GM19438 (cell line): ENCODE measurements around the gene DGUOK.
A peak's percentile ranks its signal among the peaks of the same experiment; 100 is the strongest.
"Not testable (repeated sequence)": the region's sequence is repeated elsewhere in the genome, so short reads cannot be mapped to it uniquely, and the experiment has no call there.

ENCODE experiments used
- ATAC-seq: cut with Tn5 transposase; IDR thresholded peaks from one replicate; pipeline ENCODE4 v1.9.1; 2021; ENCODE audit warnings: low read depth; ENCODE audit not compliant: unreplicated experiment

The DGUOK gene

DNA sequence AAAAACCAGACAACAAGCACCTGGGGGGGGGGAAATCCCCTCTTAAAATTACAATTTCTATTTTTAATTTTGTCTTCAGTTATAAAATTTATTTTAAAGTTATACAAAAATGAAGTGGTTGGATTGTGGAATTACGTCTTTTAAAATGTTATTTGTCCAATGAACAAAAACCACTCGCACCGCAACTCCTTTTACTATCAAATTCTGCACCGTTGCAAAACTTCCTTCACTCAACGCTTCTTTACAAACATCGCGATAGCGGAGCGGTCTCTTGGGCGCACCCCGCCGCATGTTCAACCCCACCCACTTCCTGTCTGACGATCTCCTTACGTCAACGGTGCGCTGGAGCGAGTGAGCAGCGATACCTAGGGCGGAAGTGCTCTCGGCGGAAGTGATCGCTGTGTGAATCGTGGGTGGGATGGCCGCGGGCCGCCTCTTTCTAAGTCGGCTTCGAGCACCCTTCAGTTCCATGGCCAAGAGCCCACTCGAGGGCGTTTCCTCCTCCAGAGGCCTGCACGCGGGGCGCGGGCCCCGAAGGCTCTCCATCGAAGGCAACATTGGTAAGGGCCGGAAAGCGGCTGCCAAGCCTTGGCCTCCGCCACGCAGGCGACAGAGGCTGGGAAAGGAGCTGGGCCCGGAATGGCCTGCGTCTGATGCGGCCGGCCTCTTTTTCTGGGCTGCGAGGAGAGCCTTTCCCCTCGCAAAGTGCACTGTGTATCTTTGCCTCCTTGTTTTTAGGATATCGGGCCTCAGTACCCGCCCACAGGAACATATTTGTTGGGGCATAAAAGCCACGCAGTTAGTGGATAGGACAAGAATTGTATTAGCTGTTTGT lies at the start of gene DGUOK:
Gene DGUOK (plus strand): TSS at position 388 of the 835 bp plus-strand sequence. CDS start 31 bp downstream, at position 419.
- peak; percentile 99 for ATAC-seq

DNA sequence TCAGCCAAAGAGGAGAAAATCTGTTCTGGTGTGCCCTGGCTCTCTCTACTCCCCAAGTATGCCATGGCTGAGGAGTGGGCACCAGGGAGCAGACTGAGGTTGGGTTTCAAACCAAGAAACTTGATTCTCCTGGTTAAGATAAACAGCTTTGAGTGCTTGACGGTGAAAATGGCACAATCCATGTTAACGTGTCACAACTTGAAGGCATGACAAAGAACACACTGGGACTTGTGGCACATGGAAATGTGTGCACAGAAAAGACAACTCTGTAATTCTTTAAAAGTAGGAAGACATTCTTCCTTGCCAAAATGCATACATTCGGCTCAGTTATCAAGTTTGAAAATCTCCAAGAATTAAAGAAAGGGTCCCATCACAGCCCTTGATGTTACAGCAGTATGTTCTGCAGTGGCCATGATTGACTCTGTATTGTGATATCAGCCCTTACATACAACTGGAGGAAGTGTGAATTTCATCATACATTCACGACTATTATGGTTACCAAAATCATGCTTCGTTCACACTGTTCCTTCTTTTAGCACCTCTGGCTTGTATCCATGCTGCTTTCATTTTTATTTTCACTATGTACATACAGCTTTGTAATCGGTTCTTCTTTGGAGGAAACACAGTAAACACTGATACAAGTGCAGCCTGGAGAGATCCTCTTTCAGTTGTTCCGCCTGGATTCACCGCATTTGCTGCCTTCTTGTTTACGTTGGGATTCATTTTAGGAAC lies 49.4 kb upstream of the DGUOK start:
- ATAC-seq = no peak

- ATAC-seq = not testable (repeated sequence)
Observed at GRCh38 chr2:73877984-73878383, 48.7 kb upstream of the DGUOK start.

GRCh38 chr2:73885406-73885805 lies 41.3 kb upstream of the DGUOK start:
- no peak for ATAC-seq

- ATAC-seq = no peak
Observed at GRCh38 chr2:73886357-73886756, 40.3 kb upstream of the DGUOK start.

- ATAC-seq = not testable (repeated sequence)
Observed at GRCh38 chr2:73887596-73888353, 38.9 kb upstream of the DGUOK start.

DNA sequence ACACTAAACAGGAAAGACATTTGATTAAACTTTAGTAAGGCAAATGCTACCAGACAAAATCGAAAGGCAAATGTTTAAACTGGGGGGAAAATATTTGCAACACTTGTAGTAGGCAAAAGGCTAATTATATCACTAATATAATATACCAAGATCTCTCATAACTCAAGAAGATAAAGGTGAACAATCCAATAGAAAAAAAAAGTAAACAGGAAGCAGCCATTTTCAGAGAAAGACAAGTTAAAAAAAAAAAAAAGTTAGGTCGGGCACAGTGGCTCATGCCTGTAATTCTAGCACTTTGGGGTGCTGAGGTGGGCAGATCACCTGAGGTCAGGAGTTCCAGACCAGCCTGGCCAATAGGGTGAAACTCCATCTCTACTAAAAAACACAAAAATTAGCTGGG lies 38.3 kb upstream of the DGUOK start:
- no peak for ATAC-seq

DNA sequence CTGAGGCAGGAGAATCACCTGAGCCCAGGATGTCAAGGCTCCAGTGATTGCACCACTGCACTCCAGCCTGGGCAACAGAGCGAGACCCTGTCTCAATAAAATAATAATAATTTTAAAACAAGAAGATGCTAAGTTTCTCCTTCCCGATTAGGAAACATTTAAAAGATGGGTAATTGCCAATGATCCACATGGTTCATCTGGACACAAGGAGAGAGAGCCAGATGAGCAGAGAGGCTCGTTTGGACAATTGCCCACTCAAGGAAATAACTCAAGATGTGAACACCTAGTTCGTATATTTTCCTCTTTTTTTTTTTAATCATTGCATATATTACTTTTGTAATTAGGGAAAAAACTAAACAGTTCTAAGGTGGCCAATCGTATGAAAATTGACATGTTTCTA lies 37.5 kb upstream of the DGUOK start:
- no peak for ATAC-seq

- ATAC-seq = no peak
Observed at GRCh38 chr2:73890301-73891092, 36.2 kb upstream of the DGUOK start.

DNA sequence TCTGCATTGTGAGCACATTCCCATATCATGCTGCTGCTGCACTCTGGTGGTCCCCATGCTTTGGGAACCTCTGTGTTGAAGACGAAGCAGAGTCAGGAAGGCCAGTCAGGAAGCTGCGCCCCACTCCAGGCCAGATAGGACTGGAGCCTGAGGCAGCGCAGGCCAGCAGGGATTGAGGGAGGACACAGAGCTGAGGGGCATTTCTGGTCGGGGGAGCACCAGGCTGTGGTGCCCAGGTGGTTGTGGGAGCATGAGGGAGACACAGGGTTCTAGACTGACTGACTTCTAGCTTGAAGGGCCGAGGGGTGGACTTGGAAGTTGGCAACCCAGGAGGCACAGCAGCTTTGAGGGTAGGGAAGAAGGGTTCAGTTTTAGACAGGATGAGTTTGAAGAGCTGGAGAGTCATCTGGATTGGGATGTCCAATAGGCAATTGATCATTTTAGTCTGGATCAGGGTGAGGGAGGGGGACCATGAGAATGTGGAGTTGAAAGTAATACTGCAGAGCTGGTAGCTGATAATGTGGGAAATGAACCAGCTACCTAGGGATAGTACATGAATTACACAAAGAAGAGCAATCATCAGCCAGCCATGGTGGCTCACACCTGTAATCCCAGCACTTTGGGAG lies 35.3 kb upstream of the DGUOK start:
- ATAC-seq = no peak

DNA sequence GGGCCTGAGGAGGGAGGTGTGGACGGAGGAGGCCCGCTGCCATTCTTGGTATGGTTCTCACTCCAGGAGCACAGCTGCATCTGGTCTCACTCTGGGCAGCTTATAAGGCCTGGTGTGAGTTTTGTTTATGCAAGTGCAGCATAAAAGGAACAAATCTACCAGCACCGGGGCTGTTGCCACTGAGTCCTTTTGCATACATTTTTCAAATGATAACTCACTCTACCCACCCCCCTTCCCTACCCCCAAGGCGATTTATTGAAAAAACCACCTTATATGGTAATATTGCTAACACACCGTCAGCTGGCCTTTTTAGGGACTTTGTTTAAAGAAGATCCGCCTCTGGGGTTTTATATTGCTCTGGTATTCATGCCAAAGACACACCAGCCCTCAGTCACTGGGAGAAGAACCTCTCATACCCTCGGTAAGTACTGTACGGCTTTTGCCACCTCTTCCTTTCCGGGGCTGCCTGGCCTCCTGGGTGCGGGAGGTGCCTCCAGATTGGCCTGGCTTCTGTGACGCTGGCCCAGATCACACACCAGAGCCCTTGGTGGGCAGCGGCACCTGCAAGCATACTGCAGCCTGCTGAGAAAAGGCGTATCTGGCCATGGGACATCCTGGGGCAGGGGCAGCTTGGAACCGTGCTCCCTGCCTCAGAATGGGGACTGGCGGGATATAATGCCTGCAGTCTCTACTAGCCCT lies 33.9 kb upstream of the DGUOK start, which contains the start of gene ACTG2:
Gene ACTG2 (plus strand): TSS at position 378 of the 699 bp plus-strand sequence. CDS start 8,304 bp downstream, outside the sequence.
- no peak for ATAC-seq

DNA sequence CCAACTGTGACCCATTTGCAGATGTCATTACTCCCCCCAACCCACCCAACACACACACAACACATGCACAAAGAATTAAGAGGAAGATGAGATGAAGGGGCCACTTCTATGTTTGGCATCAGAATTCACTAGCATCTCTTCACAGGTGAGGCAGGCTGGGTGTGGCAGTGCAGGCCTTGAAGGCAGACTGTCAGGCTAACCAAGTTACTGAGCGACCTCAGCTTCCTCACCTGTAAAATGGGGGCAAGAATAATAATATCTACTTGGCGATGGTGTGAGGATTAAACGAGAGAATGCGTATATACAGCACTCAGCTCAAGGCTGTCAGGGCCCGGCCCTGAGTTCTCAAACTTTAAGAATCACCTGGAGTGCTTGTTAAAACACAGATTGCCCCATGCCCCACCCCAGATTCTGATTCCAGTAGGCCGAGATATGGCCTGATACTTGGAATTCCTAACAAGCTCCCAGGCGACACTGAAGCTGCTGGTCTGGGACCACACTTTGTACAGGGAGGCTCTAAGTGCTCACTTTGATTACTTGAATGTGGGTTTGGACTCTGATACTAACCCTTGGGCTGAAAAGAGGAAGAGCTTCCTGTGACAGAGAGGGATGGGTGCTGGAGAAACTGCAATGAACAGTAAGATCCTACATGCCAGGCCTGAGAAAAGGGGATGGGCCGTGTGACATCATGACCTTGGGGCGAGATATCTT lies 32.8 kb upstream of the DGUOK start:
- no peak for ATAC-seq

DNA sequence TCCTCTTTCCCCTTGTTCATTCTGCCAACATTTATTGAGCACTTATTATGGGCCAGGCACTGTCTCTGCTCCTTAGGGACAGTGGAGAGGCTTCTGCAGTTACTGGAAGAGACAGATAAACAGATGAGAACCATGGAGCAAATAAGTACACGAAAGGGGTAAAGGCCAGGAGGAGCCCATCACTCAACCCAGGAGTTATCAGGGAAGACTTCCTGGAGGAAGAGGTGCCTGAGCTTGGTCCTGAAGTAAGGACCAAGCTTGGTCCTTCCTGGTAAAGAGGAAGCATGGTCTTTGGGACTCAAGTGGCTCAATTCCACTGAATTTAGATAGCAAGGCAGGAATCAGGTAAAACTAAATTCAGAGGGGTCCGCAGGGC lies 32.2 kb upstream of the DGUOK start:
- no peak for ATAC-seq

DNA sequence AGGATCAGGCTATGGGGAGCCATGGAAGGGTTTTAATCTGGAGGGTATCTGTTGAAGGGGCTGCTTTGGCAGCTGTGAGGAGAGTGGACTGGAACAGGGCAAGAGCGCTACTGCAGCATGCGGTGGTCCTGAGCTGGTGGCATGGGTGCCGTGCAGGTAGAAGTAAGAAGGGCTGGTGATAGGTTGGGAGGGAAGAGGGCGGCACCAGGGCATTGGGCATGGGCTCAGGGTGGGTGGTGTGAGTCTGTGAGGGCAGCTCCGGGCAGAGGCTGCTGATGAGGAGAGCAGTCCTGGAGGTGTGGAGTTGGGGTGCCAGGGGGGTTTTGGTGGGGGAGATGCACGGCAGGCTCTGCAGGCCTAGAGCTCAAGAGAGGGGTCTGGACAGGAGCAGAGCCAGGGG lies 31.8 kb upstream of the DGUOK start:
- no peak for ATAC-seq

DNA sequence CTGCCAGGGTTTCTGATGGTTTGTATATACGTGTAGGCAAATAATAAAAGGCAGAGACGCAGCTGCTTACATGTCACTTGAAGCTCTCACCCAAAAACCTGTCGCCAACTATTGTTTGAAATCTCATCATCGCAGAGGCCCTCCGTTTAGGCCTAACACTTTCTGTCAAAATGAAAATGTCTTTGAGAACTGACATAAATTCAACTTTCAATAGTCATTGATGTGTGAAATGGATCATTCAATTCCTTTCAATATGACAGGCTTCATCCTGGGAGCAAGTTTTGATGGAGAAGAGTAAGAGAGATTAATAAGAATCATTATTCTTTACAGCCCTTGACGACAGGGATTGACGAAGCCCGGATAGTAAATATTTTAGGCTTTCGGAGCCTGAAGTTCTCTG lies 31.2 kb upstream of the DGUOK start:
- no peak for ATAC-seq

DNA sequence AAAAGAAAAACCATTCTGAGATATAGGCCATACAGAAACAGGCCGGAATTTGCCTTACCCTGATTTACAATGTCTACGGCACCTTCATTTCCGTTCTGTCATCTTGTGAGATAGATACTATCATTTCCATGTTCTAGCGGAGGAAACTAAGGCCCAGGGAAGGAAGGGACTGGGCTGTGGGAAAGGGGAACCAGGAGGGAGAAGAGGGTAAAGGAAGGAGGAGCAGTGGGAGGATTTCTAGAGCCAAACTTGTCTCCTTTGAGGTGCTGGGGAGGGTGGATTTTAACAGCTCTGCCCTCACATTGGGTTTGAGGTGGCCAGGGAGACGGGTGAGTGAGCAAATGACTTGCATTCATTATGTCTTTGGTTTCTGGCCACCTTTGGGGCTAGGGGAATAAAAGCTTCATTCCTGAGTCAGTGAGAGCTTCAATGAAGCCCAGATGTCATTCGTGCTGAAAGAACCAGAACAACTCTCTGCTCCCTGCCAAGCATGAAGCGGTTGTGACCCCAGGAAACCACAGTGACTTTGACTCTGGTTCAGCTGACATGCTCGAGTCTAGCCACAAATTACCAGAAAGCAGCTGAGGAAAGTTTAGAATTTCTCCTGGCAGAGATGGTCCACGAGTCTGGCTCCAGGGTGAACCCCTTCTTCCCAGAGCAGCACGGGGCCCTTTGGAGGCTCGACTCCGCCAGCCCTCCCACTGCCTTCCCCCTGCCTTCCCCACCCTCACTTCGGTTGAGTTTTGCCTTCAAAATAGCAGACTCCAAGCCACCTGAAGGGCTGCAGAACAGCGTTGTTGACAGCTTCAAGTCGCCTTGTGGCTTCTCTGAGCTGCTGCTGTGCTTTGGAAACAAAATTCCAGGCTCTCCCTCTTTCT lies 30.1 kb upstream of the DGUOK start:
- peak; percentile 64 for ATAC-seq

DNA sequence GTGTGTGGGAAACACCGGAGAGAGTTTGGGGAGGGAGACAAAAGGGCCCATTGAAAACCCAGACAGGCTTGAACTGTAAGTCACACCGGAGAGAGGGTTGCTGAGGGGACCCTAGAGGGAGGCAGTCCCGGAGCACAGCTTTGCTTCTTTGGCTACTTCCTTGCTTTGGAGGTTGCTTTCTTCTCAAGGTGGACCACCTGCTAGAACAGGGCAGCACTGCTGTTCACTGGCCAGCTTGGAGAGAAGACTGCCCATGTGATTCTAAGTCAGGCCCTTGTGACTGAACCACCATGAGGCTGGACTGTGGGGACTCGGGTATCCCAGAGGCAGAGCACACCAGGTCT lies 29.5 kb upstream of the DGUOK start:
- no peak for ATAC-seq

GRCh38 chr2:73897934-73898333 lies 28.7 kb upstream of the DGUOK start:
- no peak for ATAC-seq
